ENCODE data around the gene ANKRD2.

ANKRD2 gene

GRCh38 chr10:97578171-97578844 lies 5.7 kb downstream of the ANKRD2 start:
- H3F3A ChIP-seq (ENCODE audit: low read depth): no peaks in the 10 kb centered on the region
- no peaks in the 10 kb centered on the region for H3K36me3 ChIP-seq (ENCODE audit: insufficient read depth, low read length)
- H3K4me2 ChIP-seq (ENCODE audit: low read depth, low read length, poor library complexity, severe bottlenecking): no peak overlapping the region
- no peaks in the 10 kb centered on the region for H3K9me3 ChIP-seq (ENCODE audit: insufficient read depth, low read depth, low read length)
- H3K27me3 ChIP-seq (ENCODE audit: insufficient read depth, low read length, poor library complexity, severe bottlenecking): no peaks in the 10 kb centered on the region
- no peak for TF ChIP-seq EZH2phosphoT487 (IDR thresholded peaks at IDR 0.05; ENCODE audit: borderline replicate concordance)
- TF ChIP-seq, protein P1, sequence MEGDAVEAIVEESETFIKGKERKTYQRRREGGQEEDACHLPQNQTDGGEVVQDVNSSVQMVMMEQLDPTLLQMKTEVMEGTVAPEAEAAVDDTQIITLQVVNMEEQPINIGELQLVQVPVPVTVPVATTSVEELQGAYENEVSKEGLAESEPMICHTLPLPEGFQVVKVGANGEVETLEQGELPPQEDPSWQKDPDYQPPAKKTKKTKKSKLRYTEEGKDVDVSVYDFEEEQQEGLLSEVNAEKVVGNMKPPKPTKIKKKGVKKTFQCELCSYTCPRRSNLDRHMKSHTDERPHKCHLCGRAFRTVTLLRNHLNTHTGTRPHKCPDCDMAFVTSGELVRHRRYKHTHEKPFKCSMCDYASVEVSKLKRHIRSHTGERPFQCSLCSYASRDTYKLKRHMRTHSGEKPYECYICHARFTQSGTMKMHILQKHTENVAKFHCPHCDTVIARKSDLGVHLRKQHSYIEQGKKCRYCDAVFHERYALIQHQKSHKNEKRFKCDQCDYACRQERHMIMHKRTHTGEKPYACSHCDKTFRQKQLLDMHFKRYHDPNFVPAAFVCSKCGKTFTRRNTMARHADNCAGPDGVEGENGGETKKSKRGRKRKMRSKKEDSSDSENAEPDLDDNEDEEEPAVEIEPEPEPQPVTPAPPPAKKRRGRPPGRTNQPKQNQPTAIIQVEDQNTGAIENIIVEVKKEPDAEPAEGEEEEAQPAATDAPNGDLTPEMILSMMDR (conservative IDR thresholded peaks at IDR 0.05; ENCODE audit: low read length): no peak
- no peak overlapping the region for H3K4me3 ChIP-seq (ENCODE audit: low read length, poor library complexity, severe bottlenecking)
- no peaks in the 10 kb centered on the region for H3K9me2 ChIP-seq (replicated peaks; ENCODE audit: low read depth, low read length)
- peaks cover 4% of the 10 kb centered on the region for H3K4me1 ChIP-seq (ENCODE audit: insufficient read depth, low read length, poor library complexity, severe bottlenecking)
- H3K9ac ChIP-seq (ENCODE audit: low read depth, low read length, poor library complexity, severe bottlenecking): no peak overlapping the region
- no peak overlapping the region for H2AFZ ChIP-seq (ENCODE audit: low read length)
- H3K79me2 ChIP-seq (ENCODE audit: insufficient read depth, low read length): no peaks in the 10 kb centered on the region
- no peaks in the 10 kb centered on the region for H4K20me1 ChIP-seq (ENCODE audit: insufficient read depth, low read length, poor library complexity, severe bottlenecking)

GRCh38 chr10:97580421-97581367 lies 8.1 kb downstream of the ANKRD2 start:
- Histone ChIP-seq H3K4me1 (ENCODE audit: insufficient read depth, low read length, poor library complexity, severe bottlenecking) (peaks cover 4% of the 10 kb centered on the region), H3K36me3 (ENCODE audit: insufficient read depth, low read length) (no peaks in the 10 kb centered on the region), H4K20me1 (ENCODE audit: insufficient read depth, low read length, poor library complexity, severe bottlenecking) (no peaks in the 10 kb centered on the region), H3K4me2 (ENCODE audit: low read depth, low read length, poor library complexity, severe bottlenecking) (no peak overlapping the region), H3K79me2 (ENCODE audit: insufficient read depth, low read length) (no peaks in the 10 kb centered on the region), H3K27me3 (ENCODE audit: insufficient read depth, low read length, poor library complexity, severe bottlenecking) (no peaks in the 10 kb centered on the region), H3K9me3 (ENCODE audit: insufficient read depth, low read depth, low read length) (no peaks in the 10 kb centered on the region), H3K9me2 (replicated peaks; ENCODE audit: low read depth, low read length) (no peaks in the 10 kb centered on the region), H2AFZ (ENCODE audit: low read length) (peak overlapping the region; percentile 33; the same call in 1 of the 2 replicates), H3K9ac (ENCODE audit: low read depth, low read length, poor library complexity, severe bottlenecking) (no peak overlapping the region), H3F3A (ENCODE audit: low read depth) (no peaks in the 10 kb centered on the region), H3K4me3 (ENCODE audit: low read length, poor library complexity, severe bottlenecking) (no peak overlapping the region)
- TF ChIP-seq, protein P1 (conservative IDR thresholded peaks at IDR 0.05; ENCODE audit: low read length): no peak
- TF ChIP-seq EZH2phosphoT487 (IDR thresholded peaks at IDR 0.05; ENCODE audit: borderline replicate concordance): no peak

- no peaks in the 10 kb centered on the region for H3F3A ChIP-seq (ENCODE audit: low read depth)
- no peaks in the 10 kb centered on the region for H3K9me2 ChIP-seq (replicated peaks; ENCODE audit: low read depth, low read length)
- no peak for TF ChIP-seq EZH2phosphoT487 (IDR thresholded peaks at IDR 0.05; ENCODE audit: borderline replicate concordance)
- TF ChIP-seq, protein P1 (conservative IDR thresholded peaks at IDR 0.05; ENCODE audit: low read length): no peak
- H3K27me3 ChIP-seq (ENCODE audit: insufficient read depth, low read length, poor library complexity, severe bottlenecking): no peaks in the 10 kb centered on the region
- H3K79me2 ChIP-seq (ENCODE audit: insufficient read depth, low read length): no peaks in the 10 kb centered on the region
- H3K4me2 ChIP-seq (ENCODE audit: low read depth, low read length, poor library complexity, severe bottlenecking): no peak overlapping the region
- no peak overlapping the region for H3K4me3 ChIP-seq (ENCODE audit: low read length, poor library complexity, severe bottlenecking)
- no peaks in the 10 kb centered on the region for H4K20me1 ChIP-seq (ENCODE audit: insufficient read depth, low read length, poor library complexity, severe bottlenecking)
- no peaks in the 10 kb centered on the region for H3K36me3 ChIP-seq (ENCODE audit: insufficient read depth, low read length)
- no peak overlapping the region for H2AFZ ChIP-seq (ENCODE audit: low read length)
- H3K9me3 ChIP-seq (ENCODE audit: insufficient read depth, low read depth, low read length): no peaks in the 10 kb centered on the region
- H3K9ac ChIP-seq (ENCODE audit: low read depth, low read length, poor library complexity, severe bottlenecking): no peak overlapping the region
- H3K4me1 ChIP-seq (ENCODE audit: insufficient read depth, low read length, poor library complexity, severe bottlenecking): peaks cover 4% of the 10 kb centered on the region
Measured at GRCh38 chr10:97582169-97582568, 9.6 kb downstream of the ANKRD2 start.

All from Loucy (cell line).